HG02981 (cell line): Measurements from ENCODE around the gene ZNF300.
A peak's percentile ranks its signal among the peaks of the same experiment; 100 is the strongest.
"Not testable (repeated sequence)": the region's sequence is repeated elsewhere in the genome, so short reads cannot be mapped to it uniquely, and the experiment has no call there.

ENCODE experiments used
- ATAC-seq: cut with Tn5 transposase; IDR thresholded peaks from one replicate; pipeline ENCODE4 v1.9.1; 2021; ENCODE audit warnings: mild to moderate bottlenecking, moderate library complexity; ENCODE audit not compliant: unreplicated experiment

Gene ZNF300

DNA sequence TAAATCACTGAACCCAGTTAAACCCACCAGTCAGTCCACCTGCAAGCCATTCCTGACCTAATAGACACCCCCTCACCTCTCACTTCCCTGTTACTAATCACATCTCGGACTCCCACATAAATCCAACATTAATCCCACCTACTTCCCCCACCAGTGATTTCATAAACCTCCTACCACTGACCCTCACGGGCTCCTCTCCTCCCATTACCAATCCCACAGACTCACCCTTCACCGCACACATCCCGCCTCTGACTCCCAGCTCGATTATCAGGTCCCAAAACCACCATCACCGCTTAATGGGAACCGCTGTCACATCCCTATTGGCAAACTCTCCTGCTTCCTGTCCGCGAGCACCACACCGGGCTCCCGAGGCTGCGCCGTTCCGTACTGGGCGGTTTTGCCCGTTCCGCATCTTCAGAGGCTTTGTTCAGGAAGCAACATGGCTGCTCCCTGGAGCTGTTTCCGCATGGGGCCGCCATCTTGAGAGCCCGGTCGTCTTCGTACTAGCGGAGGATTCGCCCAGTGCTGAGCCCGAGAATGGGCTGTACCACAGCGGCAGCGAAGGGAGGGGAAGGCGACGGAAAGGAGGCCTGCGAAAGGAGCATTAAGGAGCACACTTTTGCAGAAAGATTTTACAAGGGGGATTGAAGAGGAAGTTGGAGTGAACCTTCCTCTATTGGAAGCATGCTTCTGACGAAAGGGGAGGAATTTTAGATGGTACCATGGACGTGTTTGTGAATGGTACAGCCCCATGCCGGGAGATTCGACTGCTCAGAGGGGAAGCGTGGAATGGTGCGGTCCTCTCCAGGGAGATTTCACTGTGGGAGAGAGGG is at the start of gene ZNF300:
Gene ZNF300 (minus strand): TSS at position 502 of the 833 bp plus-strand sequence. CDS start 1,825 bp downstream, outside the sequence.
- ATAC-seq = peak; percentile 68

DNA sequence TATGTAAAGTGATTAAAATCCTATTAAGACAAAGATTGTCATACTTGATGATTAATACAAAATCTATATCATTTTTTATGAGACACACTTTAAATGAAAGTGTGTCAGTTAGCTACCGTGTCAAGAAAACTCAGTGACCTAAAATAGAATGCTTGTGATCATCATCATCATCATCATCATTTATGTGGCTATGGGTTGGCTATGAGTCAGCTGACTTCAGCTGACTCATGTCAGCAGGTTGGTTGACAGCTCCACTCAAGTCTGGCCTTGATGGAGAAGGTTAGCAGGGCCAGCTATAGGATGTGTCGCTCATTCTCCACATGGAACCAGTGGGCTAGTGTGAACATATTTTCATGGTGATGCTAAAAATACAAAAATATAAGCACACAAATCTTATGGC is 43.8 kb upstream of the ZNF300 start:
- ATAC-seq = no peak

GRCh38 chr5:150946351-150946905 is 41.6 kb upstream of the ZNF300 start:
- ATAC-seq = no peak

GRCh38 chr5:150945947-150946346 is 41.2 kb upstream of the ZNF300 start:
- ATAC-seq = no peak

DNA sequence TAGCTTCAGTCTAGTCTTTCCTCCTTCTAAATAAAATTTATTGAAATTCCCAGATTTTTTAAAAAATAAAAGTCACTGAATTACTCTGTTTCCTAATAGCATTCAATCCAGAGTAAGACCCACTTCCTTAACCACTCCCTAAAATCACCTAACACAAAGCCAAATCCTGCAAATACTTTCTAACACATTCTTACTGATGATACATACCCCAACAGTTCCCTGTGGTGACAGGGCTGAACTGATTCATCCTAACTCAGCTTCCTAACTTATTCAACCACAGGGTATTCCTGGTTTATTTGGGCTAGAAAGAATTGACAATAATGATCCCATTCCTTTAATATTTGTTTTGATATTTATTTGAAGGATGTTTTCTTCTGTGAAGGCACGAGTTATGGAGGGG is 40.7 kb upstream of the ZNF300 start:
- no peak for ATAC-seq

GRCh38 chr5:150931368-150931965 is 26.7 kb upstream of the ZNF300 start:
- ATAC-seq = no peak

- ATAC-seq = no peak
Measured at GRCh38 chr5:150918613-150919012, 13.8 kb upstream of the ZNF300 start.

- no peak for ATAC-seq
Measured at GRCh38 chr5:150912312-150912814, 7.6 kb upstream of the ZNF300 start.

DNA sequence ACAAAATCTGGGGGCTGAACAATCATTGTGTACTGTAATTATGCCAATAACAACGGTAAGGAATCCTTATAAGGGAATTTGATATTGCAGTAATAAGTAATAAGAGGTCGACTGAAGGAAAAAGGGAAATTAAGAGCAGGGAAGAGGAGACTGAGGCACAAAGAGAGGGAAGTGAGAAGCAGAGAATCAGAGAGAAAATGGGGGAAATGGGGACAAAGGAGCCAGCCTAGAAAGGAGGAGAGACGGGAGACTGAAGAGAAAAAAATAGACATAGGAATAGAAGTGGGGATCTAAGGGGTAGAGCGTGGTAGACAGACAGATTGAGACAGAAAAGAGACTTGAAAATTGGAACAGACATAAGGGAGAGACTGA is 518 bp upstream of the ZNF300 start:
- no peak for ATAC-seq

GRCh38 chr5:150901446-150901845 is 3.3 kb downstream of the ZNF300 start:
- no peak for ATAC-seq

DNA sequence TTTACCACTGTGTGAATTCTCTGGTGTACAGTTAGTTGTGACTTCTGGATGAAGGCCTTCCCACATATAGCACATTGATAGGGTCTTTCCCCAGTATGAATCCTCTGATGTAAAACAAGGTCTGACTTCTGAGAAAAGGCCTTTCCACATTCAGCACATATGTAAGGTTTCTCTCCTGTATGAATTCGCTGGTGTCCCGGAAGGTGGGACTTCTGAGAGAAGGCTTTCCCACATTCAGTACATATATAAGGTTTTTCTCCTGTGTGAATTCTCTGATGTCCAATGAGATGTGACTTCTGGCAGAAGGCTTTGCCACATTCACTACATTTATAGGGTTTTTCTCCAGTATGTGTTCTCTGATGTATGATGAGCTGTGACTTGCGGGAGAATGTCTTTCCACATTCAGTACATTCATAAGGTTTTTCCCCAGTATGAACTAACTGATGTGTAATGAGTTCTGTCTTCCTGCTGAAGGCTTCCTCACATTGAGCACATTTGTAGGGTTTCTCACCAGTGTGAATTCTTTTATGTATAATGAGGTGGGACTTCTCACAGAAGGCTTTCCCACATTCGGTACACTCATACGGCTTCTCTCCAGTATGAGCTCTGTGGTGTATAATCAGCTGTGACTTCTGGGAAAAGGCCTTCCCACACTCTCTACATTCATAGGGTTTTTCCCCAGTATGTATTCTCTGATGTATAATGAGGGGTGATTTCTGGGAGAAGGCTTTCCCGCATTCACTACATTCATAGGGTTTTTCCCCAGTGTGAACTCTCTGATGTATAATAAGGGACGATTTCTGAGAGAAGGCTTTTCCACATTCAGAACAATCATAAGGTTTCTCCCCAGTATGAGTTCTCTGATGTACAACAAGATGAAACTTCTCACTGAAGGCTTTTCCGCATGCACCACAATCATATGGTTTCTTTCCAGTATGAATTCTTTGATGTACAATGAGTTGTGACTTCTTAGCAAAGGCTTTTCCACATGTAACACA is 9.1 kb downstream of the ZNF300 start:
- no peak for ATAC-seq

DNA sequence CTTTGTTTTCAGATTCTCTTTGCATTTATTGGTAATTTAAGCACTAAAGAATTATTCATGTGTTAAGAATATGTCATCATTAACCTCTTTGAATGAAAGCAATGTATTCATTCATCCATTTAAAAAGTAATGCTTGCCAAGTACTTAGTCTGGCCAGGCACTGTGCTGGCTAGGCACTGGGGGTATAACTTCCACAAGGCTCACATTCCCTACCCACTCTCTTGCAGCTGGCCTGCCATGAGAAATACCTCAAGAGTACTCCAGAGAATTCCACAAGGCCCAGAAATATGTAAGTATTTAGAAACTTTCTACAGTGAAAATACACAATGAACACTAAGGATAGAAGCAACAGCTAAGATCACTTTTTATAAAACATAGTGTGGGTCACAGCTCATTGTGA is 25.4 kb downstream of the ZNF300 start:
- no peak for ATAC-seq

GRCh38 chr5:150862070-150862469 is 42.7 kb downstream of the ZNF300 start:
- no peak for ATAC-seq

DNA sequence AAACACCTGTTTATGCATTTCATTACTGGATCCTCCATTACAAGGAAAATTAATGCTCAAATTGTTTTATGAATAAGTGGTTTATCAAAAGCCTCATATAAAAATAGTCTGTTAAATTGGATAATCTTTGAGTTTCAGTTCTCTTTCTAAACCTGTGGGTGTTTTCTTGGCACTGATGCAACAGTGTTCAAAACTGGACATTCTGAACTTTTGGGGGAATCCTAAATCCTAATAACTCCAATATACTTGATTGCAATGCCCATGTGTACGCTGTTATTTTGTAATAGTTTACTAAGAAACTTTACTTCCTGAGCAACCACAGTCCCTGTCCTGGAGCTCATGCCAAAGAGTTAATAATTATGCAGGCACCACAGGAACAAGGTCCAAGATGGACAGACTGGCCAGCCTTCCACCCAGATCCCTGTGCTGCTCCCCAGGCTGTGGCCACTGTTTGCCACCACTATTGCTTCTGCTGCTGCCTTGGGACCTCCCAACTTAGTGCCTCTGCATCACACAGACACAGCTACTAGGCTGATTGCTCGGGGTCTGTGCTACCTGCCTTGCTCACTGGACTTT is 44.4 kb downstream of the ZNF300 start:
- ATAC-seq = no peak

- ATAC-seq = not testable (repeated sequence)
Measured at GRCh38 chr5:150856700-150857099, 48.1 kb downstream of the ZNF300 start.

DNA sequence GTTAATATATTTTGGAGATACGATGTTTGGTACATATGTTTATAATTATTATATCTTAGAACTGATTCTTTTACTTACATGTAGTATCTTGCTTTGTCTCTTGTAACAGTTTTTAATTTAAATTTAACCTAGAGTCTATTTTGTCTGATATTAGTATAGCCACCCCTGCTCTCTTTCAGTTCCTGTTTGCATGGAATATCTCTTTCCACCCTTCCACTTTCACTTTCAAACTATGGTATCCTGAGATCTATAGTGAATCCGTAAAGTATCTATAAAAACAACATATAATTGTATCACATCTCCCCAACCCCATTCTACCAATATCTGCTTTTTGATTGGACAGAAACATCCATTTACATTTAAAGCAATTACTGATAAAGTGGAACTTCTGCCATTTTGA is 51.2 kb downstream of the ZNF300 start:
- no peak for ATAC-seq

- ATAC-seq = no peak
Measured at GRCh38 chr5:150851039-150851438, 53.7 kb downstream of the ZNF300 start.

- no peak for ATAC-seq
Measured at GRCh38 chr5:150848271-150848670, 56.5 kb downstream of the ZNF300 start.

DNA sequence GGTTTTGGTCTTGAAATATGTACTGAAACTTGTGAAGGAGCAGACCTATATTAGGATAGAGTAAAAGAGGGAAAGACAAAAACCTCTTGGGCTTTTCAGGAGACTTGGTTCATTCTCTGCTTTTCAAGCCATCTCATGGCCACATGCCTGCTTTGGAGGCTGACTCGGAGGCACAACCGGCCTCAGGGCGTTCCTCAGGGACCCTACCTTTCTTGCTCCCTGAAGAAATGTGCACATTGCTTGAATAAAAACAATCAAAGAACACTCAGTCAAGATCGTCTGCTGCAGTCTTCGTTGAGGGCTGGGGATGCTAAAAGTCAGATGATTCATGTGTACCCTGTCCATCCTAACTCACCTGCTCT is 57.5 kb downstream of the ZNF300 start:
- no peak for ATAC-seq

DNA sequence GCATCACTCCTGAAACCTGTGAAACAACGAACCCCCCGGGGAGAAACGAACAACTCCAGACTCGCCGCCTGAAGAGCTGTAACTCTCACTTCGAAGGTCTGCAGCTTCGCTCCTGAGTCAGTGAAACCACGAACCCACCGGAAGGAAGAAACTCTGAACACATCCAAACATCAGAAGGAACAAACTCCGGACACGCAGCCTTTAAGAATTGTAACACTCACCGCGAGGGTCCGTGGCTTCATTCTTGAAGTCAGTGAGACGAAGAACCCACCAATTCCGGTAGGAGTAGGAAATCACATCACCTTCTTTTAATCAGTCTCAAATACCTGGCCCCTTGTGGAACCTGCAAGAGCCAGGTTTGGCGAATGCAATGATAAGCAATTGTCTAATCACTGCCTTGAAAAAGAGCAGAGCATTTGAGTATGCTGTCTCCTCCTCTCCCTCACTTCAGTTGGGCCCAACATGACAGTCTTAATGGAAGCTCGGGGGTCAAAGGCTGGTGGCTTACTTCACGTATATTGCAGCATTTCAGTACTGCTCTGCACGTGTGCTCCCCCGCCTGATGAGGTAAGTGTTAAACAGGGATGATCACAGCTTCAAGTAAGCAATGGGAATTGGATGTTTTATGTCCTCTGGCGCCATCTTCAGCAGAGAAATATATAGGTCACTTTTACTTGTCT is 58.0 kb downstream of the ZNF300 start:
- peak; percentile 93 for ATAC-seq
